ENCODE results near the gene KAT7. TPM values are rescaled to one million over a fixed set of nuclear protein-coding genes. Genes with fewer than 3 reads are reported as not detected.

Gene KAT7
- polyA plus RNA-seq, 1 of the 3 experiments (the other 2 are of a cell fraction) = 20.2 TPM

- Histone ChIP-seq H4K20me1 (ENCODE audit: insufficient read depth) (0 out of 2 replicates have a peak, but pooled peaks cover 7% of the 10 kb centered on the region), H3K9ac (no peak overlapping the region), H3K4me3 (ENCODE audit: low read depth in 2 of 2, low read length in 1 of 2) (no peak overlapping the region), H3F3A (replicated peaks; ENCODE audit: insufficient read depth) (no peaks in the 10 kb centered on the region), H3K4me1 (ENCODE audit: control insufficient read depth in 1 of 2, insufficient read depth in 2 of 2, low read depth in 1 of 2, low read length in 1 of 2) (no peaks in the 10 kb centered on the region), H3K36me3 (replicated peaks in 1 of 2; ENCODE audit: control insufficient read depth in 1 of 2, insufficient read depth in 2 of 2, low read length in 1 of 2) (peaks cover 86 to 98% of the 10 kb centered on the region in 2 experiments), H3K4me2 (no peak overlapping the region), H2AFZ (ENCODE audit: low read depth) (no peak overlapping the region), H3K27ac (ENCODE audit: low read depth in 2 of 2, low read length in 1 of 2) (no peak overlapping the region), H3K27me3 (ENCODE audit: insufficient read depth) (no peaks in the 10 kb centered on the region), H3K9me2 (no peaks in the 10 kb centered on the region), H3K9me3 (no peaks in the 10 kb centered on the region), H3K79me2 (ENCODE audit: insufficient read depth) (peaks cover 7% of the 10 kb centered on the region; the same call in 1 of the 2 replicates)
- WGBS (ENCODE audit: low lambda C conversion rate) = 100% methylated on average over 1 of the region's 1 CpG
- CTCF ChIA-PET = interaction anchor here (0.9 to 1.3 kb wide), 2 partner anchors 30 to 168 kb away, joined by 3 to 5 read pairs; no protein-coding TSS in a partner anchor
- no peak for DNase-seq
- no peak for TF ChIP-seq SIN3A (IDR thresholded peaks at IDR 0.05; ENCODE audit: borderline replicate concordance, low read depth, low read length)
- TF ChIP-seq MAX (IDR thresholded peaks at IDR 0.05; ENCODE audit: low read depth) = no peak
- no peak for TF ChIP-seq USF1 (IDR thresholded peaks at IDR 0.05; ENCODE audit: borderline replicate concordance, low read depth)
- TF ChIP-seq PBX3 (IDR thresholded peaks at IDR 0.05) = no peak
- no peak for TF ChIP-seq NFIC (IDR thresholded peaks at IDR 0.05; ENCODE audit: borderline replicate concordance)
- no peak for TF ChIP-seq TEAD4 (IDR thresholded peaks at IDR 0.05; ENCODE audit: borderline replicate concordance, insufficient read depth)
- no peak for TF ChIP-seq NRF1 (IDR thresholded peaks at IDR 0.05; ENCODE audit: low read depth, low read length)
- no peak for TF ChIP-seq MEF2A (IDR thresholded peaks at IDR 0.05; ENCODE audit: borderline replicate concordance, low read depth)
- TF ChIP-seq CHD2 (IDR thresholded peaks at IDR 0.05; ENCODE audit: low read length, partially characterized antibody) = no peak
- TF ChIP-seq RFX5 (IDR thresholded peaks at IDR 0.05; ENCODE audit: low read length) = no peak
- TF ChIP-seq FOXJ3 (CRISPR knock-in tag; IDR thresholded peaks at IDR 0.05) = no peak
- TF ChIP-seq FOSL2 (IDR thresholded peaks at IDR 0.05; ENCODE audit: borderline replicate concordance, low read depth) = no peak
- no peak for TF ChIP-seq POLR2AphosphoS5 (IDR thresholded peaks at IDR 0.05; ENCODE audit: low read depth, low read length)
- TF ChIP-seq EZH2phosphoT487 (IDR thresholded peaks at IDR 0.05; ENCODE audit: borderline replicate concordance, low read depth) = no peak
- no peak for TF ChIP-seq MXI1 (IDR thresholded peaks at IDR 0.05; ENCODE audit: low read depth, low read length)
- no peak for TF ChIP-seq ZBTB33 (IDR thresholded peaks at IDR 0.05; ENCODE audit: borderline replicate concordance, low read depth)
- POLR2A ChIA-PET = no interaction called here
These were observed 33.4 kb downstream of the KAT7 start for GRCh38 chr17:49821916-49822315.

Measured in SK-N-SH (cell line).